KMS-11 (cell line): ENCODE measurements around the gene C4orf50.
"Not testable (repeated sequence)": the region's sequence is repeated elsewhere in the genome, so short reads cannot be mapped to it uniquely, and the experiment has no call there.

Experiments
- H2AFZ ChIP-seq: fragments of 200-600 bp; sonication (generic); 2 replicates; pipeline ENCODE4 v1.6.1; 2016; ENCODE audit warnings: antibody characterized with exemption, mixed run types, low read depth
- H3K27ac ChIP-seq: fragments of 200-600 bp; sonication (generic); 2 replicates; pipeline ENCODE4 v1.6.1; 2016; ENCODE audit warnings: mild to moderate bottlenecking, mixed run types
- H3K27me3 ChIP-seq: fragments of 200-600 bp; sonication (generic); 2 replicates; pipeline ENCODE4 v1.6.1; 2017; ENCODE audit warnings: mild to moderate bottlenecking, low read depth, mixed run types, moderate library complexity; ENCODE audit not compliant: insufficient read depth
- H3K36me3 ChIP-seq: fragments of 200-600 bp; sonication (generic); 2 replicates; pipeline ENCODE4 v1.6.1; 2017; ENCODE audit warnings: mild to moderate bottlenecking, mixed run types; ENCODE audit not compliant: insufficient read depth
- H3K4me1 ChIP-seq: fragments of 200-600 bp; sonication (generic); 2 replicates; pipeline ENCODE4 v1.6.1; 2016; ENCODE audit warnings: mild to moderate bottlenecking, low read depth, mixed run types; ENCODE audit not compliant: poor library complexity, severe bottlenecking
- H3K4me2 ChIP-seq: fragments of 200-600 bp; sonication (generic); 2 replicates; pipeline ENCODE4 v1.7.0; 2016; ENCODE audit warnings: mild to moderate bottlenecking, mixed run types
- H3K4me3 ChIP-seq: fragments of 200-600 bp; sonication (generic); IDR thresholded peaks from 2 replicates; pipeline ENCODE4 v1.6.1; 2017; ENCODE audit warnings: low read depth, low read length, mixed read lengths; ENCODE audit not compliant: insufficient read depth
- H3K79me2 ChIP-seq: fragments of 200-600 bp; sonication (generic); 2 replicates; pipeline ENCODE4 v1.6.1; 2016; ENCODE audit warnings: low read depth, mixed run types; ENCODE audit not compliant: insufficient read depth
- H3K9ac ChIP-seq: fragments of 200-600 bp; sonication (generic); 2 replicates; pipeline ENCODE4 v1.6.1; 2016; ENCODE audit warnings: mild to moderate bottlenecking, mixed run types
- H4K20me1 ChIP-seq: fragments of 200-600 bp; sonication (generic); 2 replicates; pipeline ENCODE4 v1.6.1; 2016; ENCODE audit warnings: mild to moderate bottlenecking, mixed run types; ENCODE audit not compliant: insufficient read depth
- TF ChIP-seq, protein P1 (sequence below): fragments of 200-600 bp; sonication (generic); conservative IDR thresholded peaks from 2 replicates; pipeline ENCODE4 v1.6.1; 2017; ENCODE audit warnings: low read depth, mild to moderate bottlenecking, antibody characterized with exemption, low read length, moderate library complexity, mixed read lengths

Gene C4orf50

DNA sequence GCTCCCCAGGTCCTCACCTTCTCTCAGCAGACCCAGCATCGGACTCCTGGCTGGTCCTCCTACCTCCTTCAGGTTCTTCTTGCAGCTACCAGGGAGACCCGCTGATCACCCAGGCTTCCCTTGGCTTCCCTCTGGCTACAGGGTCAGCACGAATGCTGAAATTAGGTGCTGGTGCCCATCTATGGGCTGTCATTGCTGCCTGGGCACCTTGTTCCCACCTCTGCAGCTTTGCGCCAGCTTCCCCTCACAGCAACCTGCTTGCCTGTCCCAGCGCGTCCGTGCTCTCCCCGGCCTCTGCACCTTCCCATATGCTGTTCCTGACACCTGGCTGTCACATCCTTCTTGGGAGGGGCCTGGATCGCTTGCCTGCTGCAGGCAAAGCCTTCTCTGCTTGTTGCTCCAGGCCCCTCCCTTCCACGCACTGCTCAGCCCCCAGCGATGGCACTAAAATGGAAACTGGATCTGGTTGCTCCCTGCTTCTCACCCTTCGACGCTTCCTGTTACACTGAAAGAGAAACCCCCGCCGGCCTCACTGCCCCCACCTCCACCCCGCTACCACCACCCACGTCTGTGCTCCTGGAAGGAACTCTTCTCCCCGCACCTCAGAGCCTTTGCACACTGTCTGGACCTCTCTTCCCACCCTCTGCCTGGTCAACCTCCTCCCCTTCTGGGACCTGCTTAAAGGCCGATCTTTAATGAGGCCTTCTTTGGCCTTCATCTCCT lies 22.2 kb downstream of the C4orf50 start:
- no peaks in the 10 kb centered on the region for H3K4me1 ChIP-seq
- H3K27me3 ChIP-seq = no peaks in the 10 kb centered on the region
- no peaks in the 10 kb centered on the region for H3K36me3 ChIP-seq
- H3K9ac ChIP-seq = no peak overlapping the region
- H4K20me1 ChIP-seq = no peaks in the 10 kb centered on the region
- TF ChIP-seq, protein P1, sequence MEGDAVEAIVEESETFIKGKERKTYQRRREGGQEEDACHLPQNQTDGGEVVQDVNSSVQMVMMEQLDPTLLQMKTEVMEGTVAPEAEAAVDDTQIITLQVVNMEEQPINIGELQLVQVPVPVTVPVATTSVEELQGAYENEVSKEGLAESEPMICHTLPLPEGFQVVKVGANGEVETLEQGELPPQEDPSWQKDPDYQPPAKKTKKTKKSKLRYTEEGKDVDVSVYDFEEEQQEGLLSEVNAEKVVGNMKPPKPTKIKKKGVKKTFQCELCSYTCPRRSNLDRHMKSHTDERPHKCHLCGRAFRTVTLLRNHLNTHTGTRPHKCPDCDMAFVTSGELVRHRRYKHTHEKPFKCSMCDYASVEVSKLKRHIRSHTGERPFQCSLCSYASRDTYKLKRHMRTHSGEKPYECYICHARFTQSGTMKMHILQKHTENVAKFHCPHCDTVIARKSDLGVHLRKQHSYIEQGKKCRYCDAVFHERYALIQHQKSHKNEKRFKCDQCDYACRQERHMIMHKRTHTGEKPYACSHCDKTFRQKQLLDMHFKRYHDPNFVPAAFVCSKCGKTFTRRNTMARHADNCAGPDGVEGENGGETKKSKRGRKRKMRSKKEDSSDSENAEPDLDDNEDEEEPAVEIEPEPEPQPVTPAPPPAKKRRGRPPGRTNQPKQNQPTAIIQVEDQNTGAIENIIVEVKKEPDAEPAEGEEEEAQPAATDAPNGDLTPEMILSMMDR = no peak
- H2AFZ ChIP-seq = no peak overlapping the region
- H3K4me3 ChIP-seq = no peak overlapping the region
- no peak overlapping the region for H3K4me2 ChIP-seq
- no peaks in the 10 kb centered on the region for H3K79me2 ChIP-seq
- no peak overlapping the region for H3K27ac ChIP-seq

DNA sequence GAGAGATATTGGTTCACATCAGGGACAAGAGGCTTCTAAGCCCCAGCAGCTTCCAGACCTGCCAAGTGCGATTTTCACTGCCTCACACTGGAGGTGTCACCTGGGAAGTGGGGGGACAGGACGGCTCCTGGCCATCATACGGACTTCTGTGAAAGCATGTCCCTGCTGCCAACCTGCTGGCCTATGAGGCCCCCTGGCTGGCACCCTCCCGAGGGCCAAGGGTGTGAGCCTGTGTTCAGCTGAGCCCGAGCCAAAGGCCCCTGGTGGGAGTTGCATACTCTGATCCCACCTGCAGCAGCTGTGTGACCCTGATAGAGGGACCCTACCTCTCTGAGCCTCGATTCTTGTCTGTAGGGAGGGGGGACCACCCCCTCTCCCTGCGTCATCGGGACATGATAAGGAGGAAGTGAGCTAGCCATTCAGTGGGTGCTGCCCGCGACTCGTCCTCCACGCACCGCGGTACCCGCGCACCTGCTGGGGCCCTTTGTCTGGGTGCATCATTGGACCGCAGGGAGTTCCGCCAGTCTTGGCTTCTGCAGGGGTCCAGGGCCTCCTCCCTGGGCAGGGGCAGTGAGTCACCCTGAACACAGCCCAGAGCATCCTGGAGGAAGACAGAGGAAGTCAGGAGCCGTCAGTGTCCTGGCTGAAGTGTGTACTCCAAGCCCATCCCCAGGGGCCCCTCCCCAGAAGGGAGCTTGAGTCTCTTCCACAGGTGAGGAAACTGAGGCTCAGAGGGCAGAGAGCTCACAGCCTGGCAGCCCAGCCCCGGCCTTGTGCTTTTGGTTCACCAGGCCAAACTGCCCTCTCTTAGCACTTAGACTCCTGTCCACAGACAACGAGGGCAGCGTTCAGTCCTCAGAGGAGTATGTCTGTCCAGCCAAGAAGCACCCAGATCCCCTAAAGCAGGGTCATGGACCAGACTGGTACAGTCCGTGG lies 24.1 kb downstream of the C4orf50 start:
- no peak overlapping the region for H3K9ac ChIP-seq
- H2AFZ ChIP-seq = no peak overlapping the region
- no peaks in the 10 kb centered on the region for H3K36me3 ChIP-seq
- no peak overlapping the region for H3K4me2 ChIP-seq
- no peak overlapping the region for H3K27ac ChIP-seq
- no peaks in the 10 kb centered on the region for H4K20me1 ChIP-seq
- H3K27me3 ChIP-seq = no peaks in the 10 kb centered on the region
- TF ChIP-seq, protein P1 = no peak
- no peak overlapping the region for H3K4me3 ChIP-seq
- no peaks in the 10 kb centered on the region for H3K79me2 ChIP-seq
- H3K4me1 ChIP-seq = no peaks in the 10 kb centered on the region

DNA sequence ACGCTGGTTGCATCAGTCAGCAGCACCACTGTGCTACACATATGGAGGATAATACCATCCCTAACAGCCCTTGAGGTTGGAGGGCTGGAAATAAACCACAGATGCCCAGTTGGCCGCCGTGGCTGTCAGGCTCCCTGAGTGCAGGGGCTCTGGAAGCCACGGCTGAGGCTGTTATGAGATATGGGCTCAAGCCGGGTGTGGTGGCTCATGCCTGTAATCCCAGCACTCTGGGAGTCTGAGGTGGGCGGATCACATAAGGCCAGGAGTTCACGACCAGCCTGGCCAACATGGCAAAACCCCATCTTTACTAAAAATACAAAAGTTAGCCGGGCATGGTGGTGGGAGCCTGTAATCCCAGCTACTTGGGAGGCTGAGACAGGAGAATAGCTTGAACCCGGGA lies 24.9 kb downstream of the C4orf50 start:
- not testable (repeated sequence) for H3K4me2 ChIP-seq, H3K4me3 ChIP-seq, H3K9ac ChIP-seq, H4K20me1 ChIP-seq, H3K27me3 ChIP-seq, H3K79me2 ChIP-seq, H2AFZ ChIP-seq, H3K36me3 ChIP-seq, H3K27ac ChIP-seq, H3K4me1 ChIP-seq

DNA sequence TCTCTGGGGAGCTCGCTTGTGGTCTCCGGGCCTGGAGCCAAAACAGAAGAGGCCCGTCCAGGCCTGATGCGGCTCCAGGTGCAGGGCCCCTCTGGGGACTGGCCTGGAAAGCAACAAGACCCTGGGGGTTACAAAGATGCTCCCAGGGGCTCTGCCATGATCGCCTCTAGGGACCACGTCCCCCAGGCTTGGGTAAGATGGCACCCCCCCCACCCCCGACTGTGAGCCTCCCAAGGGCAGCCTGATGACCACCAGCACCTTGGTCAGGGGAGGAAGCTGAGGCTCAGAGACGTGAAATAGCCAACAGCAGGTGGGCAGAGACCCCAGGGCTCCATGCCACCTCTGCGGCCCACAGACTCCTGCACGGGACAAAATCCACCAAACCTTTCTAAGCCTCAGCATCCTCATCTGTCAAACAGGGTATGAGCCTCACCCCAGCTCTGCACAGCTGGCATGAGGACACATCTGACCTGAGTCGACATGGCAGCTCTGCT lies 25.4 kb downstream of the C4orf50 start:
- Histone ChIP-seq H3K4me2 (no peak overlapping the region), H3K27me3 (no peaks in the 10 kb centered on the region), H3K79me2 (no peaks in the 10 kb centered on the region), H3K27ac (no peak overlapping the region), H4K20me1 (no peaks in the 10 kb centered on the region), H3K4me1 (no peaks in the 10 kb centered on the region), H2AFZ (no peak overlapping the region), H3K4me3 (no peak overlapping the region), H3K9ac (no peak overlapping the region), H3K36me3 (no peaks in the 10 kb centered on the region)
- TF ChIP-seq, protein P1 = no peak
